ENCODE results near the gene KIF4B.

The KIF4B gene

DNA sequence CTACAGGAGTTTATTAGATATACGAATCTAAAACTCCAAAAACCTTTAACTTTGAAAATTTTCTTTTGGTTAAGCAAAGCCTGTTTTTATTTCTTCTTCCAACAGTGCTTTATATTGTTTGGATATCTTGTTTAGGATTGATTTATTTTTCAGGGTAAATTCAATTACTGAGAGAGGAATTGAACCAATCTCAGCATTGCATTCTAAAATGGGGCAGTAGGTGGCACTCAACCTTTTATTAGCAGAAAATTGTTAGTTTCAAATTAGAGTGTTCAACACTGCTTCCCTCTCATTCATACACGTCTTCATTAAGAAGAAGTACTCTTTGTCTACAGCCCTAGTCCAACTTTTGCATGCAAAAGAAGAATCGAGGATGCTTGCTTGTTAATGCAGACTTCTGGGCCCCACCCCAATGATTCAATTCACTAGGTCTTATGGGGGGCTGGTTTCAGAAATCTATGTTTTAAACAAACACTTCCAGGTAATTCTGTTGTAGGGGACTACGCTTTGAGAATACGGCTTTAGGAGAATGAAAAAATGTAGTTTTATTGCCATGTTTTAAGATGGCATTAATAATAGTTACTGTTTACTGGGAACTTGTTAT lies 46.0 kb upstream of the KIF4B start:
- Histone ChIP-seq H3K4me2 (ENCODE audit: low read depth, low read length, poor library complexity, severe bottlenecking) (no peak overlapping the region), H3K4me3 (ENCODE audit: low read length, poor library complexity, severe bottlenecking) (no peak overlapping the region), H3K4me1 (ENCODE audit: insufficient read depth, low read length, poor library complexity, severe bottlenecking) (no peaks in the 10 kb centered on the region), H2AFZ (ENCODE audit: low read length) (no peak overlapping the region), H3K9ac (ENCODE audit: low read depth, low read length, poor library complexity, severe bottlenecking) (no peak overlapping the region), H4K20me1 (ENCODE audit: insufficient read depth, low read length, poor library complexity, severe bottlenecking) (no peaks in the 10 kb centered on the region), H3F3A (ENCODE audit: low read depth) (no peaks in the 10 kb centered on the region), H3K36me3 (ENCODE audit: insufficient read depth, low read length) (peaks cover 21% of the 10 kb centered on the region; the same call in 1 of the 2 replicates), H3K79me2 (ENCODE audit: insufficient read depth, low read length) (no peaks in the 10 kb centered on the region), H3K27me3 (ENCODE audit: insufficient read depth, low read length, poor library complexity, severe bottlenecking) (no peaks in the 10 kb centered on the region), H3K9me2 (replicated peaks; ENCODE audit: low read depth, low read length) (no peaks in the 10 kb centered on the region), H3K9me3 (ENCODE audit: insufficient read depth, low read depth, low read length) (no peaks in the 10 kb centered on the region)
- no peak for TF ChIP-seq EZH2phosphoT487 (IDR thresholded peaks at IDR 0.05; ENCODE audit: borderline replicate concordance)
- TF ChIP-seq, protein P1, sequence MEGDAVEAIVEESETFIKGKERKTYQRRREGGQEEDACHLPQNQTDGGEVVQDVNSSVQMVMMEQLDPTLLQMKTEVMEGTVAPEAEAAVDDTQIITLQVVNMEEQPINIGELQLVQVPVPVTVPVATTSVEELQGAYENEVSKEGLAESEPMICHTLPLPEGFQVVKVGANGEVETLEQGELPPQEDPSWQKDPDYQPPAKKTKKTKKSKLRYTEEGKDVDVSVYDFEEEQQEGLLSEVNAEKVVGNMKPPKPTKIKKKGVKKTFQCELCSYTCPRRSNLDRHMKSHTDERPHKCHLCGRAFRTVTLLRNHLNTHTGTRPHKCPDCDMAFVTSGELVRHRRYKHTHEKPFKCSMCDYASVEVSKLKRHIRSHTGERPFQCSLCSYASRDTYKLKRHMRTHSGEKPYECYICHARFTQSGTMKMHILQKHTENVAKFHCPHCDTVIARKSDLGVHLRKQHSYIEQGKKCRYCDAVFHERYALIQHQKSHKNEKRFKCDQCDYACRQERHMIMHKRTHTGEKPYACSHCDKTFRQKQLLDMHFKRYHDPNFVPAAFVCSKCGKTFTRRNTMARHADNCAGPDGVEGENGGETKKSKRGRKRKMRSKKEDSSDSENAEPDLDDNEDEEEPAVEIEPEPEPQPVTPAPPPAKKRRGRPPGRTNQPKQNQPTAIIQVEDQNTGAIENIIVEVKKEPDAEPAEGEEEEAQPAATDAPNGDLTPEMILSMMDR (conservative IDR thresholded peaks at IDR 0.05; ENCODE audit: low read length) = peak; percentile 50

DNA sequence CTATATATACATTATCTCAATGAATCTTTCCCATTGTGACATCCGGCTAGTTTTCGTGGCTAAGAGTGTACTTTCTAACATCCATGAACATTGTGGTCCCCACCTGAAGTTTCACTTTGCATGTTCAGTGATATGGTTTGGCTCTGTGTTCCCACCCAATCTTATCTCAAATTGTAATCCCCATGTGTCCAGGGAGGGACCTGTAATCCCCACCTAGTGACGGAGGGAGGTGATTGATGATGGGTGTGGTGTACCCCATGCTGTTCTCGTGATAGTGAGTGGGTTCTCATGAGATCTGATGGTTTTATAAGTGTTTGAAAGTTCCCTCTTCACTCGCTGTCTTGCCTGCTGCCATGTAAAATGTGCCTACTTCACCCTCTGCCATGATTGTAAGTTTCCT lies 44.6 kb upstream of the KIF4B start:
- Histone ChIP-seq H3F3A (ENCODE audit: low read depth) (no peaks in the 10 kb centered on the region), H3K27me3 (ENCODE audit: insufficient read depth, low read length, poor library complexity, severe bottlenecking) (no peaks in the 10 kb centered on the region), H3K4me3 (ENCODE audit: low read length, poor library complexity, severe bottlenecking) (no peak overlapping the region), H3K9me3 (ENCODE audit: insufficient read depth, low read depth, low read length) (no peaks in the 10 kb centered on the region), H3K36me3 (ENCODE audit: insufficient read depth, low read length) (peaks cover 20% of the 10 kb centered on the region; the same call in 1 of the 2 replicates), H3K9ac (ENCODE audit: low read depth, low read length, poor library complexity, severe bottlenecking) (no peak overlapping the region), H3K4me1 (ENCODE audit: insufficient read depth, low read length, poor library complexity, severe bottlenecking) (no peaks in the 10 kb centered on the region), H2AFZ (ENCODE audit: low read length) (no peak overlapping the region), H3K79me2 (ENCODE audit: insufficient read depth, low read length) (no peaks in the 10 kb centered on the region), H3K4me2 (ENCODE audit: low read depth, low read length, poor library complexity, severe bottlenecking) (no peak overlapping the region), H3K9me2 (replicated peaks; ENCODE audit: low read depth, low read length) (no peaks in the 10 kb centered on the region), H4K20me1 (ENCODE audit: insufficient read depth, low read length, poor library complexity, severe bottlenecking) (no peaks in the 10 kb centered on the region)
- TF ChIP-seq, protein P1 (conservative IDR thresholded peaks at IDR 0.05; ENCODE audit: low read length) = no peak
- no peak for TF ChIP-seq EZH2phosphoT487 (IDR thresholded peaks at IDR 0.05; ENCODE audit: borderline replicate concordance)

DNA sequence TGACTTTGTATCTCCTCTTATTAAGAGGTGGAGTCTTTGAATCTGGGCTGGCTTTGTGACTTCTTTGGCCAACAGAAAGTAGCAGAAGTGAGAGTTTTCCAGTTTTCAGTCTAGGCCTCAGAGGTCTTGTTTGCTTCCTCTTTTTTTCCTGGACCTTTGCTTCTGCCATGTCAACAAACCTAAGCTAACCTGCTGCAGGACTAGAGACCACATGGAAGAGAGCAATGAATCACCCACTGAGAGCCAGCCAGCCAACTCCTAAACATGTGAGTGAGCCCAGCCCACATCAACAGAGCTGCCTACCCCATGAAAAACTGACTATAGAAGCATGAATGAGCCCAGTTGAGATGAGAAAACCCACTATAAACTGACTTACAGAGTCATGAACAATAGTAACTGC lies 42.8 kb upstream of the KIF4B start:
- H3K4me1 ChIP-seq (ENCODE audit: insufficient read depth, low read length, poor library complexity, severe bottlenecking) = no peaks in the 10 kb centered on the region
- H4K20me1 ChIP-seq (ENCODE audit: insufficient read depth, low read length, poor library complexity, severe bottlenecking) = no peaks in the 10 kb centered on the region
- peaks cover 20% of the 10 kb centered on the region; the same call in 1 of the 2 replicates for H3K36me3 ChIP-seq (ENCODE audit: insufficient read depth, low read length)
- no peak overlapping the region for H3K4me3 ChIP-seq (ENCODE audit: low read length, poor library complexity, severe bottlenecking)
- H3K9me3 ChIP-seq (ENCODE audit: insufficient read depth, low read depth, low read length) = no peaks in the 10 kb centered on the region
- no peak overlapping the region for H2AFZ ChIP-seq (ENCODE audit: low read length)
- H3K9me2 ChIP-seq (replicated peaks; ENCODE audit: low read depth, low read length) = no peaks in the 10 kb centered on the region
- H3K9ac ChIP-seq (ENCODE audit: low read depth, low read length, poor library complexity, severe bottlenecking) = no peak overlapping the region
- no peak for TF ChIP-seq EZH2phosphoT487 (IDR thresholded peaks at IDR 0.05; ENCODE audit: borderline replicate concordance)
- TF ChIP-seq, protein P1 (conservative IDR thresholded peaks at IDR 0.05; ENCODE audit: low read length) = no peak
- no peak overlapping the region for H3K4me2 ChIP-seq (ENCODE audit: low read depth, low read length, poor library complexity, severe bottlenecking)
- H3K79me2 ChIP-seq (ENCODE audit: insufficient read depth, low read length) = no peaks in the 10 kb centered on the region
- no peaks in the 10 kb centered on the region for H3F3A ChIP-seq (ENCODE audit: low read depth)
- H3K27me3 ChIP-seq (ENCODE audit: insufficient read depth, low read length, poor library complexity, severe bottlenecking) = no peaks in the 10 kb centered on the region

Measured in Loucy (cell line).